ENCODE data around the gene CMC2.

CMC2 gene

DNA sequence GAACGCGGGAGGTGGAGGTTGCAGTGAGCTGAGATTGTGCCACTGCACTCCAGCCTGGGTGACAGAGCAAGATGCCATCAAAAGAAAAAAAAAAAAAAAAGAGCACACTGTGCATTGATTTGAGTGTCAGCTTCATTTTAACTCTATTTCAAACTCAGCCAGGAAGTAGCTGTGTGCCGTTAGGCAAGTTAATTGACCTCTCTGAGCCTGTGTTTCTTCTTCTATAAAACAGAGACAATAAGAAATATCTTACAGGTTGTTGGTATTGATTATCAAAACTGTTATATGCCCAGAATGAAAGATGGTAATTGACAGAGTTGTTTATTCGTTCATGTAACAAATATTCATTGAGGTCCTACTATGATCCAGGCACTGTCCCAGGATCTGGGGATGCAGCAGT, 83.3 kb downstream of the CMC2 start:
- DNase-seq = no peak

Data from activated T-cell treated with anti-CD3 and anti-CD28 coated beads, Interleukin-2, amount 50 U/mL, for 1 hour (primary cell).